Globus pallidus (tissue), 1 donor: ENCODE results near the gene FAM168A.

Experiments
- DNase-seq: peaks from one replicate; pipeline ENCODE4 v3.0.0-alpha.2; 2015; ENCODE audit warnings: low spot score

The FAM168A gene

DNA sequence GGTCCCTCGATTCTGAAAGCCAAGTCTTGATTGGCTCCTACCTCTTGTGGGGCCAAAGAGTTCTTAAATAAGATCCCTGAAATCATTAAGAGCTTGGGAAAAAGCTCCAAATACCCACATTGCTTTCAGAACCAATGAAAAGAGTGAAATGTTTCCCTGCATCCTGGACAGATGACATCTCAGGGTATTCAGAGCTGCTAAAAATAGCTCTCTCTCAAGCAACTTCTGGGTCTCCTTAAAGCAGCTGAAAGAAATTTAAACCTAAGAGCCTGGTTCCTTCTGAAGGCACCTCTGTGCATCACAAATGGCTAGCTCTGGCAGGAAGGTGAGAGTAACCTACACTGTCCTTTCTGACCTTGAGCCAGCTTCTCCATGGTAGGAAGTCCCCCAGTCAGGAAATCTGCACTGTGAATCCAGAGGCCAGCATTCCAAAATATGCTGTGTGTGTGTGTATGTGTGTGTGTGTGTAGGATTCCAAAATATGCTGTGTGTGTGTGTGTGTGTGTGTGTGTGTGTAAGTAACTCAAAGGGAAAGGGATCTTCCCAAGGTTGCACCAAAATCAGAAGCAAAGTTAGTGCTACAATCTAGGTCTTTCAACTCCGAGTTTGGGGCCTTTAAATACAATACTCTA is 171.6 kb downstream of the FAM168A start:
- DNase-seq = no peak

GRCh38 chr11:73425108-73425507 is 172.8 kb downstream of the FAM168A start:
- no peak for DNase-seq

DNA sequence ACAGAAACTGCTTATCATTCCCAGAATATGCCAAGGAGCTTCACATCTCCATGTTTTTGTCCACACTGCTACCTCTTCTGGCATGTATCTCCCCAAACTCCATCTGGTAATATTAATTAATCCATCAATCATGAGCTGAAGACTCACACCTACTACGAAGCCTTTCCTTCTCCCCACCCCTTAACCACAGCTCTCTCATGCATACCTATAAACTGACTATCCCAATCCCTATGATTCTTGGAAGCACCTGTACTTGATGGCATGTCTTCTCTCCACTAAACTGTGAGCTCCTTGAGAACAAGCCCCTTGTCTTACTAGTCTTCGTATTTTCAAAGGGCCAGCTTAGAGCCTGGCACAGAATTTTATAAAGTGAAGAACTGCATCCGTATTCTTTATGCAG is 174.4 kb downstream of the FAM168A start:
- no peak for DNase-seq

- DNase-seq = no peak
Measured at GRCh38 chr11:73422886-73423285, 175.0 kb downstream of the FAM168A start.

DNA sequence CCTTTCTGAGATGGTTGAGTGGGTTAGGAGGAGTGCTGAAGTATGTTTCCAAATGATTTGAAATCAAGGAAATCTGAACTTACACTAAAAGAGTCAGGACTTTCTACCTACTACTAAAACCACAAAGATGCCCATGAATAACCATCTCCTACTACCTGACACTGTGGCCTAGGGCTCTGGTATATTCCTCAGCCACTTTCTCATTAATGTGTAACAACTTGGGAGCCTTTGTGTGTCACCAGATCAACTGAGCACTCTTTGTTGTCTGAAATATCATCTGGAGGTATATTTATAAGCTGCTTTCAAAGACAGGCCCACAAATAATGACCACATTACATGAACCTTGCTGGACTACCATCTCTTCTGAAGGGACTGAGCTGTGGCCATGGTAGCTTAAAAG is 177.8 kb downstream of the FAM168A start:
- no peak for DNase-seq

- no peak for DNase-seq
Measured at GRCh38 chr11:73416786-73417185, 181.1 kb downstream of the FAM168A start.

DNA sequence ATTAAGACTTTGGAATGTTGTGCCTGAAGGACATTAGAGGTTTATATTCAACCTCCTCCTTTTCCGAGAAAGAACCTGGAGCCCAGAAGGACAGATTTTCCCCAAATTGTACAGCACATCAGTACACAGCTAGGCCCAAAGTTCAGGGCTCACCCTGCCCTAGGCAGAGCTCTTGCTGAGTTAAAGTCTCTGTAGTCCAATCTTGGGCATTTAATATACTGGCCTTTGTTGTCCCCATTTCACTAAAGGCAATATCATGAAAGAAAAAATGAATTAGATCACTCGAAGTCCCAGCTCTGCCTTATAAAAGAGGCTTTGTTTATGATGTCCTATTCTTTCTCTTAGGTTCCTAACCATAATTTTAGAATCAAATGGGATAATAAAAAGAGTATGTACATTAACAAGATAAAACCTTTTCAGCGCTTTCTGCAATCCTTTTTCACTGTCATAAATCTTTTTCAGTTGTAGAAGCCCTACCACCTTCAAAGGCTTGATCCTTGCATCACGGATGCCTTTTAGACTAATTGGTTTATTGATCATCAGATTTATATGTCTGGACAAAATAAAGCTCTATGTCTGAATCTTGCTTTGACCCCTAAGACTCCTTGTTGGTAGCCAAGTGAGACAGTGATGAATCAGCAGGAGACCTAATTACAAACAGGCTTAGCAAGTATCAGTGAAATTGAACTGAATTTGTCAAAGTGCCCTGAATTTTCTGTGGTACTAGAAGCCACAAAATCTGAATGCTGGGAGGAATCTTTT is 181.9 kb downstream of the FAM168A start:
- no peak for DNase-seq

DNA sequence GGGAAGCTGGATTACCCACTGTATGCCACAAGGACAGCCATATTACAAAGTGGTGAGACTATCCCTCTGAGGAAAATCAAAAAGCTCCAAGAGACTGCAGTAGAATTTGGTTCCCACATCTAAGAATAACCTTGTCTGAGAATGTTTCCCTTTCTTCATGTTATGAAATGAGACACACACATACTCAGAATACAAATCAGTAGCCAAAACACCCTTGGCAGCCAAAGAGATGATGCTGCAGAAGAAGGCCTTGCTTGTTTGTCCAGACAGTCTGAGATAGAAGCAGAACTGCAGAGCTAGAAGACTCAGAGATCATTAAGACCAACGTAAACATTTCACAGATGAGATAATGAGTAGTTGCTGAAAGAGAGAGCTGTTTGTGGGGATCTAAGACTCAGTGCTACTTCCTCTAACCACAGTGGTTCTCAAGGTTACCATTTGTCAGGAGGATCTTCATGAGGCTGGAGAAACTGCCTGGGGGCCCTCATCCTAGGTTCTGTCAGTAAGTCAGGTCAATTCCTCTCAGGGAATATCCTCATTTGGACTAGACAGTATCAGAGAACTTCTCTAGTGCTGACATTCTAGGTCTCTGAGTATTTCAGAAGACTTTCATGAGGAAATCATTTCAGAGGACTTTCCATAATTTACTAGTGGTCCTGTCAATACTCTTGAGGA is 182.8 kb downstream of the FAM168A start:
- peak; percentile 77 for DNase-seq

DNA sequence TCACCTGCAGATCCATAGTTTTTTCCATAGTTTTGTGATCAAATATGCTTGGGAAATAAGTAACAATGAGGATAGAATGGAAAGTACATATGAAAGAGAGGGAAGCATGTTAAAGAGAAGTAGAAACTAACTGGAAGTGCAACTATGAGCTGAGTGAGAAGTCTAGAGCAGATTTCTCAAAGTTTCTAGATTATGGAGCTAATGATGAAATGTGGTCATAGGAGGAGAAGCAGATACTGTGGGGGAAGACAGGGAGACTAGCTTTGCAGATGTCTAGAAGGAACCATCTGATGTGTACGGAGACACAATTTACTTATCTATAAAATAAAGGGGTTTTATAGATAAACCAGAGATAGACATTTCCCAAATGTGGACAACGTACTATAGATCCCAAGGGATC is 184.7 kb downstream of the FAM168A start:
- no peak for DNase-seq

DNA sequence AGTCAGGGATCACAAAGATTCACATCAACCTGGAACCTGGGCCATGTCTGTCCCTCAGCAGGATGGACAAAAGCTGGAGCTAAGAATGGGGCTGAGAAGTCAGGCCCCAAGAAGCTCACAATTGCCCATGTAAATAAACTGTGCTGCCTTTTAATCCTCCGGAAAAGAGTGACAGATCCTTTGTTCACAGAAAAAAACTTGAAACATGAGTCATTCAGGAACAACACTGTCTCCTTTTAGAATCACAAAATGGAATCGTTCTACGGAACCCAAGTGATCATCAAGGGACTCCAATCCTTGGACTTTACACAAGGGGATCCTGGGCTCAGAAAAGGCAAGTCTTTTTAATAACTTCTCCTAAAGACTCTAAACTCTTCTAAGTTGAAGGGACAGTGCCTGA is 185.6 kb downstream of the FAM168A start:
- no peak for DNase-seq

GRCh38 chr11:73411031-73411430 is 186.9 kb downstream of the FAM168A start:
- no peak for DNase-seq

DNA sequence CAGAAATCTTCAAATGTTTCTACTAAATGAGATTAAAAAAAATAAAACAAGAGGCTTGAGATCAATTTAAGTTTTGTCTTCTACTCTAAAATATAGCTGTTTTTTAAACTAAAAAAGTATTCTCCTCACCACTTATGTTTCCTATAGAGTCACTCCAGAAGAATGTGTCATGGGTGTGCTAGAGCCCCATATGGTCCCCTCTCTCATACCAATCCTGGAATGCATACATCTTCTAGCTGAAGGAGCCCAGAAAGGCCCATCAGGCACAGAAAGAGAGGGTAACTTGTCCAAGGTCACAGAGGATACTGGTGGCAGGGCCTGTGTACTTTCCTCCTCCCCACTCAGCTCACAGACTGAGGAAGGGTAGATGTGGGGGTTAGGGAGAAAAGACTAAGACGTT is 187.3 kb downstream of the FAM168A start:
- DNase-seq = no peak

DNA sequence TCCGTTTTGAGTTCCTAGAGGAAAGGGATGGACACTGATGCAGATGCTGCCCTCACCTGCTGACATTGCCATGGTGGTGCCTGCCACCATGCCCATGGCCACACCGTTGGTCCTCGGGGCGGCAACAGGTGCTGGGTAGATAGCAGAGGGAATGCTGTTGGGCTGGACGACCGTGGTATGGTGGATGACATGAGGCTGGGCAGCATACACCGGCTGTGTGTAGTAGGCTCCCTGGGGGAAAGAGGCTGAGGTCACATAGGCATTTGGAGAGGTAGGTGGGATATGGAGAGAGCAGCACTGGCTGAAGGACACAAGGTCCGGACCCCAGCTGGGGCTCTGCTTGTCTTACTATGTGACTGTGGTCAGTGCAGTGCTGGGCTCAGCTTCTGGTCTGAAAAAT is 188.5 kb downstream of the FAM168A start:
- DNase-seq = no peak

GRCh38 chr11:73406619-73407018 is 191.3 kb downstream of the FAM168A start:
- DNase-seq = no peak

GRCh38 chr11:73406131-73406530 is 191.8 kb downstream of the FAM168A start:
- no peak for DNase-seq

DNA sequence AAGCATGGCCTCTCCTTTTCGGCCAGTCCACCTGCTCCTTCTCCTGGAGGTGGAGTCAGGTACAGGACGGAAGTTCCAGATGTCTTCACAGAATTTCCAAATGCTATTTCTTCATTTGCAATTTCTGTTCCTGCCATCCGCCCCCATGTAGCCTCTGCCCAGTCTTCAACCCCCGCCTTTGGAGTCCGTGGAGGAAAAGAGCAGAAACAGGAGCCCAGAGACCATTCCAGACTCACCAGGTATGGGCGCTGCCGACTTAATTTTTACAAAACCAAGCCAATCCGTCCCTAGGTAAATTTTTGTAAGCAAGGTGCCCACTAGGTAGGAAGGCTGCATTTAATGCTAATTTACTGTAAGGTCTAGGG is 192.8 kb downstream of the FAM168A start:
- no peak for DNase-seq

- DNase-seq = no peak
Measured at GRCh38 chr11:73404506-73405145, 193.3 kb downstream of the FAM168A start.

- DNase-seq = peak; percentile 76
Measured at GRCh38 chr11:73404048-73404447, 193.9 kb downstream of the FAM168A start.

- no peak for DNase-seq
Measured at GRCh38 chr11:73403541-73403940, 194.4 kb downstream of the FAM168A start.

DNA sequence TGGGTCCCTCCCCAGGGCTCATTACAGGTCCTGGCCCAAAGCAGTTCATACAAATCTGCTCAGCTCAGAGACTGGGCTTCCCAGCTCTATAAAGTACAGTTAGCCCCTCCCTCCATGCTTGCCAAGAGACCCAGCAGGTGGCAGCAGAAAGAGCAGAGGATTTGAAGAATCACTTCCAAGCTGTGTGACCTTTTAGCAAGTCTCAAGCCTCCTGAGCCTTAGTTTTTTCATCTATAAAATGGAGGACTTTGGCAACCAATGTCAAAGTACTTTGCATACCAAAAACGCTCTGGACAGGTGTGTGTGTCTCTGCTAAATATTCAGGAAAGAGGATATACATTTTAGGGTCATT is 195.1 kb downstream of the FAM168A start:
- DNase-seq = no peak

DNA sequence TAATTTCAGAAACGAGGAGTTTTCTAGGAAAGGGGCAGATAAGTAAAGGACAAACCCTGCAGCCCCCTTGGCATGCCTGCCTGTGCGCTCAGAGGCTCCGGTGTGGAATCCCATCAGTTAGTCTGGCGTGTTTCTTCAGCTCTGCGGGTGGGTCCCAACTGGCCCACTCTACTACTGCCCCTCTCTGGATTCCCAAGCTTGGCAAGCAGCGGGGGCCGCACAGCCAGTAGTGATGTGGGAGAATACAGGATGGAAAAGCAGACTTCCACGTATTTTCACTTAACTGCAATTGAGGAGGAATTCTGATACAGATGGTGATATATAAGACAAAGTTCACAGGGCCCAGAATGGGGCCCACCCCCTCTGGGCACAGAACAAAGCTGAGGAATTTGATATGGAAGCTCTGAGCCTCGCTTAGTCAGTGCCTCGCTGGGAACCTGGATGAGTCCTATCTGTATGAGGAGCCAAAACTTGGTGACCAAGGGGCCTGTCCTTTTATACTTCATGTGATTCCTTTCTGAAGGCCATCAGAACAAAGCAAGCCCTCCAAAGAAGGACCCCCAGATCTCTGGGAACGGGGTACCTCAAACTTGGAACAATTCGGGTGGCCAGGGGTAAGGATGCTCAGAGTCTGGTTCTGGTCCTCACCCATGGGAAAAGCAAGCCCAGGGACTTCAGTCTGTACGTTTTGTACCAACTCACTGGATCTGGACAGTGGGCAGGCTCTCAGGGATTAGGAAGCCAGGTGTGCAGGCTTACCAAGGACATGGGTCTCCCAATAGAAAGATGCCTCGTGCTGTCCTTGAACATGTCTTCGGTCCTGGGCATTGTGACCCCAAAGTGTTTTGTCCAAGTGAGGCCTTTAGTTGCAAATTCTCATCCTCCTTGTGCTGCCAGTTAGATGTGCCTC is 195.7 kb downstream of the FAM168A start:
- no peak for DNase-seq
